NCI-H345 (cell line): ENCODE data around the gene STK32B.
"Not testable (repeated sequence)": the region's sequence is repeated elsewhere in the genome, so short reads cannot be mapped to it uniquely, and the experiment has no call there.

ENCODE experiments used
- DNase-seq: peaks from one replicate; lab custom pipeline; 2025; lab: John Stamatoyannopoulos, UW

Gene STK32B

DNA sequence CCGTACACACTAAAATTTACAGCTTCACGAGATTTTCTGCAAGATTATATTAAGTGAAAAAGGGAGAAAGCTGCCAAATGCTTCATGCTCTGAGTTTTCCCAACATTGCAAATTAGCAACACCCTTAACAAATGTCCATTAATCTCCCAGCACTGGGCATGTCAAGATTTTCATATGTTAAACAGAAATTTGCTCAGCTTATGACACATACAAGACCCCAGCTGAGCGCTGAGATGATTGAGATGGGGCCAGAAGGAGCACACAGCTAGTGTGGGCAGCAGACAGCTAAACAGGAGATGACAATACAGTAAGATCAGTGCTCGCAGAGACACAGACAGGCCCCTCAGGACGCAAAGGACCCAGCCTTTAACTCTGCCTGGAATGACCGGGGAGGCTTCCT lies 208.8 kb downstream of the STK32B start:
- no peak for DNase-seq

DNA sequence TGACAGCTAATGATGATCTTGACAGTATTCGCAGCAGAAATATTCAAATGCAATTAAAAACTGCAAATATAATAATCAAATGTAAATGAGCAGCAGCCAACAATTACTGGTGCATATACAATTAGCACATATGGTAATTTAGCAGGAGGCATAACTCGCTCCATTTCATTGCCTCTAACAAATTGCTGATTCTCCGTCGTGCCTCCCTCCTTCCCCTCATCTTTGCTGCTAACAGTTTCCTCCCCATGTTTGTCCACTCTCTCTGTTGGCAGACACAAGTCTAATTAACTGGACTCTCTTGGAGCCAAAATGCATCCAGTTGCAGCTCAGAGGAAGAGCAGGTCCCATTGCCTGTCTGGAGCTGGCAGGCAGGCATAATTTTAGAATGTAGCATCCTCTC lies 210.6 kb downstream of the STK32B start:
- DNase-seq: no peak

DNA sequence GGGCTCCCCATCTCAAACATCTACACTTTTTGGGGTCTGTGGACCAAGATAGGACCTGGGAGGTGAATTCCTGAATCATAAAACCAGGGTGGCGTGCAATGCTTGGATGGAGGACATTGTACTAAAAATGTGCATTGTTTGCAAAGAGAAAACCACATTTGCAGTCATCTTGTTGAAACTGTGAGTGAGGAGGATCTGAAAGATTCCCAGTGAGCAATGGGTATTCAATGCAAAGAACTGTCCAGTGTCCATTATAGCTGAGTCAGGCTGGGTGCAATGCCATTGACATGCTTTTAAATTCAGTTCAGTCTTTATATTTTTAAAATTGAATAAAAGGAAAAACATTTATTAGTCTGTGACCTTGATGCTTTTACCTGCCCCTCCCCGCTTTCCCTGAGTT lies 215.7 kb downstream of the STK32B start:
- DNase-seq: no peak

DNA sequence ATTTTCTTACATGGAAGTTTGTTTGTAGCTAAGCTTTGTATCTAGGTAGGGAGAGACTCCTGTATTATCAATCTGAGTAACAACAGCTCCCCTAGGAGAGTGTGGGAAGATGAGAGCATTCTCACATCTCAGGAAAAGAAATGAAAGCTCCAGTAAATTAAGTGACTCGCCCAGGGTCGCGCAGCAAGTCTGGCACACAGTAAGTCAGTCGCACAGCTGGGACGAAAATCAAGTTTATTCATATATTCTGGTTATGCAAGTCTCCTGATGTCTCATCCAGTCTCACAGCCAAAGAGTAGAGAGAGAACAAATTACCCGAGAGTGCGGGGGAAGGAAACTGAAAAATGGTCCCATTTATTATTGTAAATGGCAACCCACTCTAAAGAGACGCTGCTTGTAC lies 216.1 kb downstream of the STK32B start:
- DNase-seq: no peak

DNA sequence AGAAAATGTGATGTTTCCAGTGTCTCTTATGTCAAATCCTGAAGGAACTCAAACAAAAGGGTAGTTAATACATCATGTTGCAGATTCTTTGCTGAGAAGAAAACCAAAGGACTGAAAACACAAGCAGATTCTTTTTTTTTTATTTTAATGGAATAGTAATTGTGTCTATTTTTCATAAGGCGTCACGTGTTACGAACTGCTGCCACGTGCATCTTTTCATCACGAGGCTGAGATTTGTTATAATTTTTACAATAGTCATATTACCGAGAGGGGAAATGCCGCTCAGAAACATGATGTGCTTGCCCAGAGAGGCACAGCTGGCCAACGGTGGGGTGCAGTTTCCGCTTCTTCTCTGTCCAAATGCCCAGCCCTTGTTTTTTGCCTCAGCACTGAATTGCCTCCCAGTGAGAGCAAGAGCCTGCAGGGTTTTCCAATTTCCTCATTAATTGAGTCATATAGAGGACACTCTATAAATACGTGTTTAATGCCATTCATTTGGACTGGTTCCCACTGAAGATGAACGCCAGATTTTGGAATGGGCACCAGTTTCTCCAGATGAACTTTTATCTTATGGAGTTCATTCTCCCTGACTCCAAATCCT lies 225.3 kb downstream of the STK32B start:
- no peak for DNase-seq

DNA sequence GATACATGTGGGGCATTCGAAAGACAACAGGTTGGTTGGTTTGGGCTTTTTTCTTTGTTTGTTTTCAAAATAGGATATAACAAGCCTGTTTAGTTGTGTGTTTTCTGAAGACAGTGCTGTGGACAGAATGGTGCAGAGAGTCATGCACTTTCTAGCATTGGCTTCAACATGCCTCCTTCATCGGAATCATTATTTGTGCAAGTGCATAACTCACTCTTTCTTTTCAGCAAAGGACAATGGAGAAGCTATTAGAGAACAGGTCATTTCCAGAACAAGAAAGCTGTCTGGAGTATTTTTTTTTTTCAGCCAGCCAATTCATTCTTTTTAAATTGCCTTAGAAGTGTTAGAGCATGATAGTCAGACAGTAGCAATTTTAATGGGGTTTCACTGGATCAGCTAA lies 225.8 kb downstream of the STK32B start:
- DNase-seq: peak; percentile 32

DNA sequence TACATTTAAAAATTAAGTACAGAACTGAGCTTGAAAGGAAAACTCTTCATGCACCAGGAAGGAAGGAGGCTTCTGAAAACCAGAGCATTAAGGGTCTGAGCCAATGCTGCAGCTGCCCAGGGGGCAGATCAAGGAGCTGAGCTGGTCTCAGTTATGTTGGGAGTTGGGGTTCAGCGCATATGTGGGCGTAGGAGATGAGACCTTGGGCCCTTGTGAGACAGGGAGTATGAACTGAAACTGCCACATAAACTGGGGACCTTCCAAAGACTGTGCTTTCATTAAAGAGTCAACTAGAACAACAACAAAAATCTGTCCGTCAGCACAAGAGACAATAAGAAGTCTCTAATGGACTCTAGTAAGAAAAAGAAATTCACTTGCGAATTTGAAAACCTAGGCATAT lies 226.9 kb downstream of the STK32B start:
- no peak for DNase-seq

DNA sequence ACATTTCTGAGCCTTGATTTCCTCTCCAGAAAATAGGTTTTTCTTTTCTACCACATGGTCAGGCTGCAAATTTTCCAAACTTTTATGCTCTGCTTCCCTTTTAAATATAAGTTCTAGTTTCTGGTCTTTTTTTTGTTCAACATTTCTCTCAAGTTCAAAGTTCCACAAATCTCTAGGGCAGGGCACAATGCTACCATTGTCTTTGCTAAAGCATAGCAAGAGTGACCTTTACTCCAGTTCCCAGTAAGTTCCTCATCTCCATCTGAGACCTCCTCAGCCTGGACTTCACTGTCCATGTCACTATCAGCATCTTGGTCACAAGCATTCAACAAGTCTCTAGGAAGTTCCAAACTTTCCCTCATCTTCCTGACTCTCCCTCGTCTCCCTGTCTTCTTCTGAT lies 228.8 kb downstream of the STK32B start:
- DNase-seq: not testable (repeated sequence)

DNA sequence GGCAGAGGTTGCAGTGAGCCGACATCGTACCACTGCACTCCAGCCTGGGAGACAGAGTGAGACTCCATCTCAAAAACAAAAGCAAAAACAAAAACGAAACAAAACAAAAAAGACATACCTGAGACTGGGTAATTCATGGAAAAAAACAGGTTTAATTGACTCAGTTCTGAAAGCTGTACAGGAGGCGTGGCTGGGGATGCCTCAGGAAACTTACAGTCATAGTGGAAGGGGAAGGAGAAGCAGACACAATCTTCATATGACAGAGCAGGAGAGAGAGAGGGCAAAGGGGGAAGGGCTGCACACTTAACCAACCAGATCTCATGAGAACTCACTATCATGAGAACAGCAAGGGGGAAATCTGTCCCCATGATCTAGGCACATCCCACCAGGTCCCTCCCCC lies 229.5 kb downstream of the STK32B start:
- DNase-seq: no peak

DNA sequence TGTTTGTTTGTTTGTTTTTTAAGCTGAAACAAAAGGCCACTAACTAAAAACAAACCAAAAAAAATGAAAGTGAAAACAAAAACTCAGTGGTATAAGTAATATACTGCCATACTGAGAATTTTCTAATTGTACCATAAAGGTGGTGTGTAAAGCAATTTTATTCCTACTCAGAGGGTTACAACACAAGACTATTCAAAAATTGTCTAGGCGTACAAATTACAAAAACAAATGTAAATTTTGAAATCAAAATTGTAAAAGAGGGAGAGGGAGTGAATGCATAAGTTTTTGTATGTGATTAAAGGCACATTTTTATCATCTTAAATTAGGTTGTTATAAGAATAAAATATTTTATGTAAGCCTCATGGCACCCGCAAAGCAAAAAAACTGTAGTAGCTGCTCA lies 232.6 kb downstream of the STK32B start:
- no peak for DNase-seq

DNA sequence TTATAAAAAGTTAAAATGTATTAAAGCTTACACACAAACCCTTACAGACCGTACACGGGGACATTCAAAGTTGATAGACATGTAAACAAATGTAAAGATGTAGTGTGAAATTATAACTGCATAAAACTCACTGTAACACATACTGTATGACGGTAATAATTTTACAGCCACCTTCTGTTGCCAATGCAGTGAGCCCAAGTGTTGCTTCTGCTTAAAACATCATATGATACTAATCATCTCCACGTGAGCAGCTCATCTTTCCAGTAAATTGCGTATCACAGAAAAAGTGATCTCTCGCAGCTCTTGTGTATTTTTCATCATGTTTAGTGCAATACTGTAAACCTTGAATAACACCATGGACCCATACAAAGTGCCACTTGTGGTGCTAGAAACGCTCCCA lies 233.2 kb downstream of the STK32B start:
- no peak for DNase-seq

DNA sequence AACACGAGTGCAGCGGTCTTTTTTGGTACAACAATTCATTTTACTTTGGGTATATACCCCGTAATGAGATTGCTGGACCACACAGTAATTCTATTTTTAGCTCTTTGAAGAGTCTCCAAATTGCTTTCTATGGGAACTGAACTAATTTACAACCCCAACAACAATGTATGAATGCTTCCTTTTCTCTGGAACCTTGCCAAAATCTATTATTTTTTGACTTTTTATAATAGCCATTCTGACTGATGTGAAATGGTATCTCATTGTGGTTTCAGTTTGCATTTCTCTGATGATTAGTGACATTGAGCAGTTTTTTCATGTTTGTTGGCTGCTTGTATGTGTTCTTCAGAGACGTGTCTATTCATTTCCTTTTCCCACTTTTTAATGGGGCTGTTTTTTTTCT lies 240.8 kb downstream of the STK32B start:
- peak; percentile 67 for DNase-seq

DNA sequence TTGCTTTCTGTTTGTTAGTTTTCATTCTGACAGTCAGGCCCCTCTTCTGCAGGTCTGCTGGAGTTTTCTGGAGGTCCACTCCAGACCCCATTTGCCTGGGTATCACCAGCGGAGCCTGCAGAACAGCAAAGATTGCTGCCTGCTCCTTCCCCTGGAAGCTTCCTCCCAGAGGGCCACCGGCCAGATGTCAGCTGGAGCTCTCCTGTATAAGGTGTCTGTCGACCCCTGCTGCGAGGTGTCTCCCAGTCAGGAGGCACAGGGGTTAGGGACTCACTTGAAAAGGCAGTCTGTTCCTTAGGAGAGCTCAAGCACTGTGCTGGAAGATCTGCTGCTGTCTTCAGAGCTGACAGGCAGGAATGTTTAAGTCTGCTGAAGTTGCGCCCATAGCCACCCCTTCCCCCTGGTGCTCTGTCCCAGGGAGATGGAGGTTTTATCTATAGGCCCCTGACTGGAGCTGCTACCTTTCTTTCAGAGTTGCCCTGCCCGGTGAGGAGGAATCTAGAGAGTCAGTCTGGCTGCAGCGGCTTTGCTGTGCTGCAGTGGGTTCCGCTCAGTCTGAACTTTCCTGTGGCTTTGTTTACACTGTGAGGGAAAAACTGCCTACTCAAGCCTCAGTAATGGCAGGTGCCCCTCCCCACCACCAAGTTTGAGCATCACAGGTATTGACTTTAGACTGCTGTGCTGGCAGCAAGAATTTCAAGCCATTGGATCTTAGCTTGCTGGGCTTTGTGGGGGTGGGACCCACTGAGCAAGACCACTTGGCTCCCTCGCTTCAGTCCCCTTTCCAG lies 246.9 kb downstream of the STK32B start:
- DNase-seq: not testable (repeated sequence)

DNA sequence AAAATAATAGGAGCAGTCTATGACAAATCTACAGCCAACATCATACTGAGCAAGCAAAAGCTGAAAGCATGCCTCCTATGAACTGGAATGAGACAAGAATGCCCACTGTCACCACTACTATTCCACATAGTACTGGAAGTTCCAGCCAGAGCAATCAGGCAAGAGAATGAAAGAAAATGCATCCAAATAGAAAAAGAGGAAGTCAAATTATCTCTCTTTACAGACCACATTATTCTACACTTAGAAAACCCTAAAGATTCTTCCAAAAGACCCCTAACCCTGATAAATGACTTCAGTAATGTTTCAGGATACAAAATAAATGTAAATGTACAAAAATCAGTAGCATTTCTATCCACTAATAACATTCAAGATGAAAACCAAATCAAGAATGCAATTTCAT lies 249.0 kb downstream of the STK32B start:
- no peak for DNase-seq

DNA sequence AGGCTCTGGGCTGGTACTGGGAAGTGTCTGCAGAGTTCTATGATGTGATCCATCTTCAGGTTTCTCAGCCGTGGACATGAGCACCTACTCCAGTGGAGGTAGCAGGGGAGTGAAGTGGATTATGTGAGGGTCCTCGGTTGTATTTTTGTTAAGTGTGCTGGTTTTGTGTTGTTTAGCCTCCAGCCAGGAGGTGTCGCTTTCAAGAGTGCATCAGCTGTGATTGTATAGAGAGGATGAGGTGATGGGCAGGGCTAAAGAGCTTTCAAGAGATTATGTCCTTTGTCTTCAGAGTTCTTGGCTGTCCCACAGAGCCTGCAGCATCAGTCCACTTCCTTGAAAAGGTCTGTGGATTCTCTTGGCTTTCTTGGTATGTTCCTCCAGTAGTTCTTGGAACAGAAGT lies 256.6 kb downstream of the STK32B start:
- DNase-seq: no peak

DNA sequence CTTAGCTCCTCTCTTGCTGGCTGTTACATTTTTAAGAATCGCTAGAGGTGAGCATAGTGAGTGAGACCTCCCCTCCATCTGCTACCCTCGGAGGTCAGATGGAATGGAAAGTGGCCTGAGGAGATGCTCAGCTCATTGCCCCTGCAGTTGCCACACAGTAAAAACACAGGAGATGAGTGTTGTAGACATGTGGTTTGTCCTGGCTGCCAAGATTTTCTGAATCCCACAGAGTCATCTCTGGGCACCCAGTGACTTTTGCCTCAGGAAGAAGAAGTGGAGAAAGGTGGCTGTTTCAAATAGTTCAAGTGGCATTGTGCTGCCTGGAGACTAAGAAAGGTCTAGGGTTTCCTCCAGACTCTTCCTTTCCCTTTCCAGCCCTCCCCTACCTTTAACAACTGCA lies 271.0 kb downstream of the STK32B start:
- DNase-seq: no peak

DNA sequence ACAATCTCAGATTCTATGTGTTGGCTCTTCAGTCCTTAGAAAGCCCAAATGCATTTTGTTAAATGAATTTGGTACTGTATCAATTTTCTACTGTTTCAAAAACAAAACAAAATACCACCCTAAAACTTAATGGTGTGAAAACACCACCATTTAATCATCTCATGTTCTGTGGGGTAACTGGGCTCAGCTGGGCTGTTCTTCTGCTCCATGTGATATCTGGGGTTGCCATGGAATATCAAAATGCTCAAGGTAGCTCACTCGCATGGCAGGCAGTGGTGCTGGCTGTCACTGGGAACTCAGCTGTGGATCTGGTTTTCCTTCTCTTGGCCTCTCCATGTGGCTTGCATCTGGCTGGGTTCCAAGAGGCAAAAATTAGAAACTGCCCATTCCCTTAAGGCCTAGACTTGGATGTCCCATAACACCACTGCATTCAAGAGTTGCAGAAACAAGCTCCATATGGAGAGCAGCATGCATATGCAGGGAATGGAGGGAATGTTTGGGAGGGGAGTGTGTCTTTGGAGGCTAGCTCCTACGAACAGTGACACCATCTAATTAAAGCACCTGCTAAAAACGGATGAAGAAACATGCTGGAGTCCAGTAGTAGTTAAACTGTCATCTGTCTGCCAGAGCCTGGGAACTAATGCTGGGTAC lies 279.2 kb downstream of the STK32B start:
- no peak for DNase-seq

DNA sequence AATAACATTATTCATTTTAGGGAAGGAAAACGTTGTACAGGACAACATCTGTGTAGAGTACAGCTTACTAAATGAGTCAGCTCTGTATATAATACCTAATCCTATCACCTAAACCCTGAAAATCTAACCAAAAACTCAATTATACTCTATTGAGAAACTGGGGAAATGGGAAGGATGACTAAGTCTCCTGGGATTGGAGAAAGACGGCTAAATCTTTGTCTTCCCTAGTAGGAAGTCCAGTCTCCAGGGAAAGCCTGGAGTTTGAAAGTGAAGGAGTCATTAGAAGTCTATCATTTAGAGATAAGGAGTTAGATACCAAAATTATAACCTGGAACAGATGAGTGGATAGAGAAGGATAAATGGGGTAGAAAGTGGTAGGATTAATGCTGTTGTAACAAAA lies 286.5 kb downstream of the STK32B start:
- DNase-seq: no peak

DNA sequence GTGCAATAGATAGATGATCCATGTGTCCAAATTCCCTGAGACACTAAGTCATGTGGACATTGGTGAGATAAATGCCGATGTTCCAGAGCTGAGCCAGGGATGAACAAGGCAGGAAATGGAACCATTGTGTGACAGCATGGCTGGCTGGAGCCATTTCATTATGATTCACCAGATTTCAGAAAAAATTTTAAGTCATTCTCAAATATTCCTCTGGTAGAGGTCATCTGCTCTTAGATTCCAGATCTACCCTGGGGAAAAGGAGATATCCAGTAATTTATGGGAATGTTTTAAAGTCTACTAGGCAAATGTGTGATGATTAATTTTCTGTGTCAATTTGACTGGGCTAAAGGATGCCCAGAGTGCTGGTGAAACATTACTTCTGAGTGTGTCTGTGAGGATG lies 287.3 kb downstream of the STK32B start:
- DNase-seq: no peak

DNA sequence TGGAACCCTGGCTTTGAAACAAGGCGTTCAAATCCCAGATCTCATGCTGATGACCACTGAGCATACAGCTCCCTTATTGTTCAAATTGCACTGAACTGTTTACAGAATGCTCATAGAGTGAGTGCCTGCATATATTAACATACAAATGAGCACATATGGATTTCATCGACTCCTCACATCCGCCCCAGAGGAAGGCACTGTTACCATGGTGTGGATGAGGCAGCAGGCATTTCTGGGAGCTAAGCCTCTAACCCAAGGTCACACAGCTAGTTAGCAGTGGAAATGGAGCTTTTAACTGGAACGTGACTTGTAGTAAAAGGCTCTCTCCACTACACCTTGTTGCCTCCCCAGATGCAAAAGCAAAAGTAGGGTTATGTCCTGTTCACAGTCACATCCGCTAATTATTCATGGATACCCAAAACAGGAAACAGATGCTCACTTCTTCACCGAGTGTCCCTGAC lies 289.7 kb downstream of the STK32B start:
- no peak for DNase-seq

DNA sequence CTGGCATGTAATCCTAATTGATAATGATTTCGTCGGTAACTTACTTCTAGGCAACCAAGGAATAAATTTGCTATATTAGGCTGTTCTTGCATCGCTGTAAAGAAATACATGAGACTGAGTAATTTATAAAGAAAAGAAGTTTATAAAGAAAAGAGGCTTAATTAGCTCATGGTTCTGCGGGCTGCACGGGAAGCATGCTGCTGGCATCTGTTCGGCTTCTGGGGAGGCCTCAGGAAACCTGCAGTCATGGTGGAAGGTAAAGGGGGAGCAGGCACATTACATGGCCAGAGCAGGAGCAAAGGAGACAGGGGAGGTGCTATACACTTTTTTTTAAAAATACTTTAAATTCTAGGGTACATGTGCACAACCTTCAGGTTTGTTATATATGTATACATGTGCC lies 290.2 kb downstream of the STK32B start:
- no peak for DNase-seq

DNA sequence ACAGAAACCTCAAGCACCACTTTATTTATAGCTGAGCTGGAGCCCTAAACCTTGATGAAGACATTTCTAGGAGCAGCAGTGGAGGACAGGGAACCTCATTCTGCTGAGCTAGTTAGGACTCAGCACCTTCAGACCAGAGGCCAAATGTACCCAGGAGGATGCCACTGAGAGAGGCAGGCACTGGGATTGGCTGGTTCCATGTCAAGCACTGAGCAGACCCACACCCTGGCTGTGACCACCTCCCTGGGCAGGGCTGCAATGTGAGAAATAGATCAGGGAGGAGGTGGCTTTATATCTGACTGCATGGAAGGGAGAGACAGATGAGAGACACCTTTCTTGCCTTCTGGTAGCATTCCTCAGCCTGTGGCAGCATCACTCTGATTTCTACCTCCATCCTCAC lies 304.6 kb downstream of the STK32B start:
- no peak for DNase-seq

DNA sequence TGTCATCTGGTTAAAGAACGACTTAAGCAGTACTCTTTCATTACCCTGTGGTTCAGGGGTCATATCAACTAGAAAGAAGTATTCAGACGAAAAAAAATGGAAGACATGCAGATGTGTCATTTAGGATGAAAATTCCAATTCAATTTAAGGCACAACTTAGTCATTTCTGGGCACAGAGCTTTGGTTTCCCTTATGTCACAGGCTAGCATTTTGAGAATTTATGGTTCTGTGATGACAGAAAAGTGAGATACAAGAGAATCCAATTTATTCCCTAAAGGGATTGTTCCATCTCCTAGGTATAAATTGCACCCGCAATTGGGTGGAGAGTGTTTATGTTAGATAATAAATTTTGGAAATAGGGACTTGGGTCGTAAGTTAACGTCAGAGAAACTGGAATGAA lies 306.6 kb downstream of the STK32B start:
- DNase-seq: no peak
